ENCODE measurements around the gene RBM18.

DNA sequence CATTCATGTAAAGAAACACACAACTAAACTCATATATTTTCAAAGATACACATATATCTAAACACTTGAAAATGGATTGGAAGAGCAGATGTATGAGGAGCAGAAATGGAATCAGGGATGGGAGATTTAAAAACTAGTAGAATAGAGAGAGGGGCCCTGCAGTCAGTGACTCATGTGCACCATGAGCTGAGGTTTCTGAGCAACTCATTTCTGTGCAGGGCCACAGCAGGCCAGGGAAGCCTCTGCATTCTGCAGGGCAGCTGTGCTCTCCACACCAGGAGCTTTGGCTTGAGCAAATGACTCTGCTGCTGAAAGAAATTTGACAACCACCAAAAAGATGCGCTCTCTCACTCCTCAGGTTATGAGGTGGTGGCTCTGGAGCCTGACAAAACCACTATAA is 63.0 kb downstream of the RBM18 start:
- TF ChIP-seq, protein P1, sequence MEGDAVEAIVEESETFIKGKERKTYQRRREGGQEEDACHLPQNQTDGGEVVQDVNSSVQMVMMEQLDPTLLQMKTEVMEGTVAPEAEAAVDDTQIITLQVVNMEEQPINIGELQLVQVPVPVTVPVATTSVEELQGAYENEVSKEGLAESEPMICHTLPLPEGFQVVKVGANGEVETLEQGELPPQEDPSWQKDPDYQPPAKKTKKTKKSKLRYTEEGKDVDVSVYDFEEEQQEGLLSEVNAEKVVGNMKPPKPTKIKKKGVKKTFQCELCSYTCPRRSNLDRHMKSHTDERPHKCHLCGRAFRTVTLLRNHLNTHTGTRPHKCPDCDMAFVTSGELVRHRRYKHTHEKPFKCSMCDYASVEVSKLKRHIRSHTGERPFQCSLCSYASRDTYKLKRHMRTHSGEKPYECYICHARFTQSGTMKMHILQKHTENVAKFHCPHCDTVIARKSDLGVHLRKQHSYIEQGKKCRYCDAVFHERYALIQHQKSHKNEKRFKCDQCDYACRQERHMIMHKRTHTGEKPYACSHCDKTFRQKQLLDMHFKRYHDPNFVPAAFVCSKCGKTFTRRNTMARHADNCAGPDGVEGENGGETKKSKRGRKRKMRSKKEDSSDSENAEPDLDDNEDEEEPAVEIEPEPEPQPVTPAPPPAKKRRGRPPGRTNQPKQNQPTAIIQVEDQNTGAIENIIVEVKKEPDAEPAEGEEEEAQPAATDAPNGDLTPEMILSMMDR (IDR thresholded peaks at IDR 0.05): no peak
- TF ChIP-seq POLR2A (IDR thresholded peaks at IDR 0.05): no peak
